HepG2 (cell line): ENCODE measurements around the gene TANGO2. TPM values are rescaled to one million over a fixed set of nuclear protein-coding genes. Genes with fewer than 3 reads are reported as not detected.

Experiments
- ETV6 ChIP-seq: sonication (generic); formaldehyde crosslinking; conservative IDR thresholded peaks from 2 replicates; pipeline ENCODE4 v1.4.0; 2020; ENCODE audit warnings: missing genetic modification reagents
- FIP1L1 ChIP-seq: fragments of 200-400 bp; formaldehyde crosslinking; IDR thresholded peaks from 2 replicates; pipeline ENCODE4 v1.6.1; 2018; ENCODE audit warnings: low read depth, mild to moderate bottlenecking, low read length, moderate library complexity, borderline replicate concordance; ENCODE audit not compliant: insufficient read depth
- FOXA1 ChIP-seq, 2 experiments: fragments of 450-650 bp in 1 of 2; sonication (generic) in 1 of 2; formaldehyde crosslinking in 1 of 2; IDR thresholded peaks; 2 replicates each; pipeline versions ENCODE4 v1.4.0 to v1.6.1; 2016 to 2020; ENCODE audit warnings: missing genetic modification reagents in 1 of 2
- JUND ChIP-seq: sonication (generic); formaldehyde crosslinking; IDR thresholded peaks from 2 replicates; pipeline ENCODE4 v1.8.0; 2022; ENCODE audit warnings: mild to moderate bottlenecking, missing genetic modification reagents
- KDM5A ChIP-seq: fragments of 200-600 bp; sonication (generic); IDR thresholded peaks from 2 replicates; pipeline ENCODE4 v1.7.0; 2018; ENCODE audit warnings: antibody characterized with exemption, mild to moderate bottlenecking, low read length, borderline replicate concordance
- MATR3 ChIP-seq: sonication (generic); formaldehyde crosslinking; IDR thresholded peaks from 2 replicates; pipeline ENCODE4 v1.4.0; 2020; ENCODE audit warnings: missing genetic modification reagents
- MIER2 ChIP-seq: IDR thresholded peaks from 2 replicates; pipeline ENCODE4 v1.6.1; 2016; ENCODE audit warnings: missing biosample characterization, missing genetic modification reagents
- NR2C2 ChIP-seq: sonication (generic); formaldehyde crosslinking; IDR thresholded peaks from 2 replicates; pipeline ENCODE4 v1.4.0; 2020; ENCODE audit warnings: missing genetic modification reagents, mild to moderate bottlenecking, moderate library complexity, borderline replicate concordance
- SMARCE1 ChIP-seq: fragments of 450-650 bp; IDR thresholded peaks from 2 replicates; pipeline ENCODE4 v1.6.1; 2017; ENCODE audit warnings: borderline replicate concordance
- SNAI1 ChIP-seq: sonication (generic); formaldehyde crosslinking; IDR thresholded peaks from 2 replicates; pipeline ENCODE4 v1.5.0; 2020; ENCODE audit warnings: mild to moderate bottlenecking, missing genetic modification reagents, borderline replicate concordance
- ZBTB1 ChIP-seq: sonication (generic); formaldehyde crosslinking; IDR thresholded peaks from 2 replicates; pipeline ENCODE4 v1.4.0; 2020; ENCODE audit warnings: missing genetic modification reagents, borderline replicate concordance
- ZBTB7A ChIP-seq: sonication (generic); formaldehyde crosslinking; IDR thresholded peaks from 2 replicates; pipeline ENCODE4 v1.8.0; 2022; ENCODE audit warnings: mild to moderate bottlenecking, missing genetic modification reagents
- ZBTB8A ChIP-seq: sonication (generic); formaldehyde crosslinking; IDR thresholded peaks from 2 replicates; pipeline ENCODE4 v1.4.0; 2020; ENCODE audit warnings: mild to moderate bottlenecking, low read depth, missing genetic modification reagents, borderline replicate concordance
- ZNF598 ChIP-seq: sonication (generic); formaldehyde crosslinking; IDR thresholded peaks from 2 replicates; pipeline ENCODE4 v1.5.1; 2020; ENCODE audit warnings: mild to moderate bottlenecking, missing genetic modification reagents, borderline replicate concordance
- ZNF713 ChIP-seq: sonication (generic); formaldehyde crosslinking; IDR thresholded peaks from 2 replicates; pipeline ENCODE4 v1.4.0; 2020; ENCODE audit warnings: mild to moderate bottlenecking, missing genetic modification reagents
- polyA plus RNA-seq, 8 experiments: library from polyadenylated mRNA; depleted of rRNA in 3 of 8; stranded (reverse) in 7 of 8; unstranded in 1 of 8; fragments of >200 nt; fragmentation: Illumina TruSeq in 4 of 8; extraction: Trizol in 4 of 8; gene quantifications; 2 replicates each; pipeline versions ENCODE4 v1.2.1 to v1.2.3, GENCODE V29; 2011 to 2016; ENCODE audit warnings: low read depth in 4 of 8, missing spikeins in 1 of 8, mixed read lengths in 1 of 8; ENCODE audit not compliant: insufficient read depth in 1 of 8
- total RNA-seq, 5 experiments: library from RNA; depleted of rRNA; stranded (reverse); fragments of >200 nt; fragmentation: Illumina TruSeq; extraction: Trizol; gene quantifications; 2 replicates each; pipeline ENCODE4 v1.2.3, GENCODE V29; 2016; ENCODE audit warnings: low read depth in 1 of 5
- TF ChIP-seq, protein P1 (sequence below): sonication (generic); formaldehyde crosslinking; IDR thresholded peaks from 2 replicates; pipeline ENCODE4 v1.4.0; 2020; ENCODE audit warnings: mild to moderate bottlenecking, low read depth, missing genetic modification reagents
- TF ChIP-seq, protein P2 (sequence below): sonication (generic); formaldehyde crosslinking; IDR thresholded peaks from 2 replicates; pipeline ENCODE4 v1.4.0; 2020; ENCODE audit warnings: mild to moderate bottlenecking, missing genetic modification reagents
- TF ChIP-seq, protein P3 (sequence below): sonication (generic); formaldehyde crosslinking; conservative IDR thresholded peaks from 2 replicates; pipeline ENCODE4 v1.4.0; 2020; ENCODE audit warnings: missing genetic modification reagents
- TF ChIP-seq, protein P4 (sequence below): sonication (generic); formaldehyde crosslinking; IDR thresholded peaks from 2 replicates; pipeline ENCODE4 v1.8.1; 2022; ENCODE audit warnings: low read depth, mild to moderate bottlenecking, missing genetic modification reagents

TANGO2 gene
- total and polyA plus RNA-seq, 2 of the 13 experiments (the other 11 are each of a cell fraction or from before 2014, with no cell fraction given): 12.9 to 14.8 TPM

DNA sequence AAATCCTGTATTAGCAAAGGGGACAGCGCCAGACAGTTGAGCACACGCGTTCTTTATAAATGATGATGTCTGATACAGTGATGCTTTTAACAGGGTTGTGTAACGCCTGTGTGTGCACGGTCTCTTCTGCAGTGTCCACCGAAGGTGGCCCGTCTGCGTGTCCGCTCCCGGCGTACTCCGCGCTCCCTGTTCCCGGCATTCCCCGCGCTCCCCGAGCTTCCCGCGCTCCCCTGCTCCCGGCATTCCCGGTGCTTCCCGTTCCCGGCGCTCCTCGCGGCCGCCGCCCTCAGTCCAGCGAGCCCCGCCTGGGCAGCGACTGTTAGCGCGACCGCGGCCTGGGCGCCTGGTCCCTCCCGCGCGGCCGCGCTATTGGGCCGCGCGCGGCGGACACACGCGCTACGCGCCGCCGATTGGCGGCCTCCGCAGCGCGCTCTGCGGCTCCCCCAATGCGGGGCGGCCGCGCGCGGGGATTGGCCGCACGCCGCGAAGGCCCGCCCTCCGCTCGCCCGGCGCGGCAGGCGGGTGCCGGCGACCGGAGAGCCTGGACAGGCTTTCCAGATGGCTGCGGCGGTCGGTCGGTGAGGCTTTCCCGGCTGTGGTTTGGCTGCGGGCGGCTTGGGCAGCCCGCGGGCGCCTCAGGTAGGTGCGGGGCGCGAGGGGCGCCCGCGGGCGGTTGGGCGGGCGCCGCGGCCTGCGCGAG is 59.0 kb downstream of the TANGO2 start, which contains the start of gene DGCR8 (continued):
- peak; percentile 63; the same call in 1 of the 2 replicates for TF ChIP-seq MIER2 (CRISPR knock-in tag)
- no peak for TF ChIP-seq SMARCE1
- no peak for TF ChIP-seq ZNF713 (CRISPR knock-in tag)
- TF ChIP-seq, protein P1, sequence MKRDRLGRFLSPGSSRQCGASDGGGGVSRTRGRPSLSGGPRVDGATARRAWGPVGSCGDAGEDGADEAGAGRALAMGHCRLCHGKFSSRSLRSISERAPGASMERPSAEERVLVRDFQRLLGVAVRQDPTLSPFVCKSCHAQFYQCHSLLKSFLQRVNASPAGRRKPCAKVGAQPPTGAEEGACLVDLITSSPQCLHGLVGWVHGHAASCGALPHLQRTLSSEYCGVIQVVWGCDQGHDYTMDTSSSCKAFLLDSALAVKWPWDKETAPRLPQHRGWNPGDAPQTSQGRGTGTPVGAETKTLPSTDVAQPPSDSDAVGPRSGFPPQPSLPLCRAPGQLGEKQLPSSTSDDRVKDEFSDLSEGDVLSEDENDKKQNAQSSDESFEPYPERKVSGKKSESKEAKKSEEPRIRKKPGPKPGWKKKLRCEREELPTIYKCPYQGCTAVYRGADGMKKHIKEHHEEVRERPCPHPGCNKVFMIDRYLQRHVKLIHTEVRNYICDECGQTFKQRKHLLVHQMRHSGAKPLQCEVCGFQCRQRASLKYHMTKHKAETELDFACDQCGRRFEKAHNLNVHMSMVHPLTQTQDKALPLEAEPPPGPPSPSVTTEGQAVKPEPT (CRISPR knock-in tag): no peak; the same call in 1 of the 2 replicates
- no peak for TF ChIP-seq ZBTB8A (CRISPR knock-in tag)
- no peak for TF ChIP-seq ZNF598 (CRISPR knock-in tag)
- TF ChIP-seq, protein P2, sequence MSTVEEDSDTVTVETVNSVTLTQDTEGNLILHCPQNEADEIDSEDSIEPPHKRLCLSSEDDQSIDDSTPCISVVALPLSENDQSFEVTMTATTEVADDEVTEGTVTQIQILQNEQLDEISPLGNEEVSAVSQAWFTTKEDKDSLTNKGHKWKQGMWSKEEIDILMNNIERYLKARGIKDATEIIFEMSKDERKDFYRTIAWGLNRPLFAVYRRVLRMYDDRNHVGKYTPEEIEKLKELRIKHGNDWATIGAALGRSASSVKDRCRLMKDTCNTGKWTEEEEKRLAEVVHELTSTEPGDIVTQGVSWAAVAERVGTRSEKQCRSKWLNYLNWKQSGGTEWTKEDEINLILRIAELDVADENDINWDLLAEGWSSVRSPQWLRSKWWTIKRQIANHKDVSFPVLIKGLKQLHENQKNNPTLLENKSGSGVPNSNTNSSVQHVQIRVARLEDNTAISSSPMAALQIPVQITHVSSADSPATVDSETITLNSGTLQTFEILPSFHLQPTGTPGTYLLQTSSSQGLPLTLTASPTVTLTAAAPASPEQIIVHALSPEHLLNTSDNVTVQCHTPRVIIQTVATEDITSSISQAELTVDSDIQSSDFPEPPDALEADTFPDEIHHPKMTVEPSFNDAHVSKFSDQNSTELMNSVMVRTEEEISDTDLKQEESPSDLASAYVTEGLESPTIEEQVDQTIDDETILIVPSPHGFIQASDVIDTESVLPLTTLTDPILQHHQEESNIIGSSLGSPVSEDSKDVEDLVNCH (CRISPR knock-in tag): no peak
- no peak for TF ChIP-seq ZBTB1 (CRISPR knock-in tag)
- TF ChIP-seq MATR3 (CRISPR knock-in tag): no peak
- TF ChIP-seq, protein P3, sequence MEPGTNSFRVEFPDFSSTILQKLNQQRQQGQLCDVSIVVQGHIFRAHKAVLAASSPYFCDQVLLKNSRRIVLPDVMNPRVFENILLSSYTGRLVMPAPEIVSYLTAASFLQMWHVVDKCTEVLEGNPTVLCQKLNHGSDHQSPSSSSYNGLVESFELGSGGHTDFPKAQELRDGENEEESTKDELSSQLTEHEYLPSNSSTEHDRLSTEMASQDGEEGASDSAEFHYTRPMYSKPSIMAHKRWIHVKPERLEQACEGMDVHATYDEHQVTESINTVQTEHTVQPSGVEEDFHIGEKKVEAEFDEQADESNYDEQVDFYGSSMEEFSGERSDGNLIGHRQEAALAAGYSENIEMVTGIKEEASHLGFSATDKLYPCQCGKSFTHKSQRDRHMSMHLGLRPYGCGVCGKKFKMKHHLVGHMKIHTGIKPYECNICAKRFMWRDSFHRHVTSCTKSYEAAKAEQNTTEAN (CRISPR knock-in tag): peak; percentile 63; the same call in 1 of the 2 replicates
- peak; percentile 73; the same call in 1 of the 2 replicates for TF ChIP-seq NR2C2
- peak; percentile 71; the same call in 1 of the 2 replicates for TF ChIP-seq ETV6 (CRISPR knock-in tag)
- 0 out of 2 replicates have a peak, but pooled peaks have one; percentile 26 for TF ChIP-seq JUND (CRISPR knock-in tag)
- TF ChIP-seq KDM5A: no peak
- no peak for TF ChIP-seq FOXA1 (IDR thresholded peaks at IDR 0.05)
- TF ChIP-seq FOXA1 (CRISPR knock-in tag; IDR thresholded peaks at IDR 0.05): no peak; the same call in 1 of the 2 replicates
- 0 out of 2 replicates have a peak, but pooled peaks have one; percentile 14 for TF ChIP-seq SNAI1 (CRISPR knock-in tag)
- TF ChIP-seq FIP1L1: no peak
- TF ChIP-seq ZBTB7A (CRISPR knock-in tag): no peak
- TF ChIP-seq, protein P4, sequence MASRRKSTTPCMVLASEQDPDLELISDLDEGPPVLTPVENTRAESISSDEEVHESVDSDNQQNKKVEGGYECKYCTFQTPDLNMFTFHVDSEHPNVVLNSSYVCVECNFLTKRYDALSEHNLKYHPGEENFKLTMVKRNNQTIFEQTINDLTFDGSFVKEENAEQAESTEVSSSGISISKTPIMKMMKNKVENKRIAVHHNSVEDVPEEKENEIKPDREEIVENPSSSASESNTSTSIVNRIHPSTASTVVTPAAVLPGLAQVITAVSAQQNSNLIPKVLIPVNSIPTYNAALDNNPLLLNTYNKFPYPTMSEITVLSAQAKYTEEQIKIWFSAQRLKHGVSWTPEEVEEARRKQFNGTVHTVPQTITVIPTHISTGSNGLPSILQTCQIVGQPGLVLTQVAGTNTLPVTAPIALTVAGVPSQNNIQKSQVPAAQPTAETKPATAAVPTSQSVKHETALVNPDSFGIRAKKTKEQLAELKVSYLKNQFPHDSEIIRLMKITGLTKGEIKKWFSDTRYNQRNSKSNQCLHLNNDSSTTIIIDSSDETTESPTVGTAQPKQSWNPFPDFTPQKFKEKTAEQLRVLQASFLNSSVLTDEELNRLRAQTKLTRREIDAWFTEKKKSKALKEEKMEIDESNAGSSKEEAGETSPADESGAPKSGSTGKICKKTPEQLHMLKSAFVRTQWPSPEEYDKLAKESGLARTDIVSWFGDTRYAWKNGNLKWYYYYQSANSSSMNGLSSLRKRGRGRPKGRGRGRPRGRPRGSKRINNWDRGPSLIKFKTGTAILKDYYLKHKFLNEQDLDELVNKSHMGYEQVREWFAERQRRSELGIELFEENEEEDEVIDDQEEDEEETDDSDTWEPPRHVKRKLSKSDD (CRISPR knock-in tag): peak; percentile 62; the same call in 1 of the 2 replicates
